Measurements from ENCODE around the gene INTS3.

GRCh38 chr1:153771261-153771660, 43.4 kb downstream of the INTS3 start:
- TF ChIP-seq MAX (IDR thresholded peaks at IDR 0.05; ENCODE audit: insufficient read depth, insufficient read length) (no peak), CTCF (IDR thresholded peaks at IDR 0.05; ENCODE audit: extremely low read depth in 1 of 2, insufficient read depth in 1 of 2, low read depth in 1 of 2, low read length in 2 of 2) (no peak), POLR2A (IDR thresholded peaks at IDR 0.05; ENCODE audit: low read depth, low read length) (no peak), POLR2AphosphoS5 (IDR thresholded peaks at IDR 0.05; ENCODE audit: insufficient read depth, low read depth, low read length) (no peak), GATA2 (IDR thresholded peaks at IDR 0.05; ENCODE audit: insufficient read depth, insufficient read length, low read depth, low read length) (no peak), EZH2 (IDR thresholded peaks at IDR 0.05; ENCODE audit: borderline replicate concordance, low read depth, low read length, severe bottlenecking) (no peak), JUN (IDR thresholded peaks at IDR 0.05; ENCODE audit: borderline replicate concordance, insufficient read depth, insufficient read length, low read depth) (no peak), FOS (IDR thresholded peaks at IDR 0.05; ENCODE audit: borderline replicate concordance, insufficient read depth, low read length) (no peak), MYC (IDR thresholded peaks at IDR 0.05; ENCODE audit: low read depth, low read length) (no peak)
